Skeletal muscle tissue (tissue), 4 donors: ENCODE measurements around the gene ZNF93. TPM values are rescaled to one million over a fixed set of nuclear protein-coding genes. Genes with fewer than 3 reads are reported as not detected.
"Not testable (repeated sequence)": the region's sequence is repeated elsewhere in the genome, so short reads cannot be mapped to it uniquely, and the experiment has no call there.

Experiments
- H3K27ac ChIP-seq: one replicate; pipeline ENCODE4 v1.7.0; 2013; ENCODE audit warnings: mild to moderate bottlenecking, low read depth, low read length, inconsistent platforms
- H3K27me3 ChIP-seq, 3 donors: one replicate each; pipeline ENCODE4 v1.7.0; 2013; ENCODE audit warnings: low read length in 3 of 3; ENCODE audit not compliant: control insufficient read depth in 3 of 3, insufficient read depth in 3 of 3
- H3K36me3 ChIP-seq, 3 donors: one replicate each; pipeline ENCODE4 v1.7.0; 2013; ENCODE audit warnings: low read length in 3 of 3; ENCODE audit not compliant: control insufficient read depth in 3 of 3, insufficient read depth in 3 of 3
- H3K4me1 ChIP-seq, 3 donors: one replicate each; pipeline ENCODE4 v1.7.0; 2013; ENCODE audit warnings: low read length in 3 of 3, mild to moderate bottlenecking in 3 of 3; ENCODE audit not compliant: control insufficient read depth in 3 of 3, insufficient read depth in 3 of 3
- H3K4me3 ChIP-seq, 3 donors: one replicate each; pipeline ENCODE4 v1.7.0; 2013; ENCODE audit warnings: low read length in 3 of 3
- H3K9ac ChIP-seq, 3 donors: one replicate each; pipeline ENCODE4 v1.7.0; 2013; ENCODE audit warnings: low read length in 3 of 3, mild to moderate bottlenecking in 3 of 3, moderate library complexity in 2 of 3, low read depth in 1 of 3
- H3K9me3 ChIP-seq, 3 donors: one replicate each; pipeline ENCODE4 v1.7.0; 2013; ENCODE audit warnings: low read length in 3 of 3; ENCODE audit not compliant: control insufficient read depth in 3 of 3
- total RNA-seq: library from RNA; depleted of rRNA; stranded (reverse); fragments of >200 nt; gene quantifications from one replicate; pipeline ENCODE4 v1.2.3, GENCODE V29; 2014
- donor health status: Osteomylitis.

Gene ZNF93
- total RNA-seq, 1 donor from 2014 or later, result 7.3 TPM

DNA sequence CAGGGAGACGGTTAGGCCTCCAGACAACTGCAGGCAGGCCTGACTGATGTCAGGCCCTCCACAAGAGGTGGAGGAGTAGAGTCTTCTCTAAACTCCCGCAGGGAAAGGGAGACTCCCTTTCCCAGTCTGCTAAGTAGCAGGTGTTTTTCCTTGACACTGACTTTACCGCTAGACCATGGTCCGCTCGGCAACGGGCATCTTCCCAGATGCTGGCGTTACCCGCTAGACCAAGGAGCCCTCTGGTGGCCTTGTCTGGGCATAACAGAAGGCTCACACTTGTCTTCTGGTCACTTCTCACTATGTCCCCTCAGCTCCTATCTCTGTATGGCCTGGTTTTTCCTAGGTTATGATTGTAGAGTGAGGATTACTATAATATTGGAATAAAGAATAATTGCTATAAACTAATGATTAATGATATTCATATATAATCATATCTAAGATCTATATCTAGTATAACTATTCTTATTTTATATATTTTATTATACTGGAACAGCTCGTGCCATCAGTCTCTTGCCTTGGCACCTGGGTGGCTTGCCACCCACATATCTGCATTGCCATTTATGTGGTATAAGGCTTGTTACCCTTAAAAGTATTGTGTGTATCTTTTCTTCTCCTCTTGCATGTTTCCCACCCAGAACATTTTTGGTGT lies 58.5 kb downstream of the ZNF93 start:
- not testable (repeated sequence) for H3K36me3 ChIP-seq, H3K27ac ChIP-seq, H3K27me3 ChIP-seq, H3K4me1 ChIP-seq, H3K4me3 ChIP-seq, H3K9me3 ChIP-seq, H3K9ac ChIP-seq

- peaks cover 0 to 5% (median 4%) of the 10 kb centered on the region in 3 donors for H3K9me3 ChIP-seq
- no peak overlapping the region for H3K4me3 ChIP-seq
- H3K27ac ChIP-seq, result no peak overlapping the region
- no peaks in the 10 kb centered on the region for H3K4me1 ChIP-seq
- H3K9ac ChIP-seq, result no peak overlapping the region
- no peaks in the 10 kb centered on the region for H3K27me3 ChIP-seq
- no peaks in the 10 kb centered on the region for H3K36me3 ChIP-seq
Measured at GRCh38 chr19:19964416-19964815, 63.7 kb downstream of the ZNF93 start.

- H3K27ac ChIP-seq, H3K9ac ChIP-seq, H3K9me3 ChIP-seq, H3K27me3 ChIP-seq, H3K36me3 ChIP-seq, H3K4me3 ChIP-seq, H3K4me1 ChIP-seq: not testable (repeated sequence)
Measured at GRCh38 chr19:19966126-19966525, 65.4 kb downstream of the ZNF93 start.

DNA sequence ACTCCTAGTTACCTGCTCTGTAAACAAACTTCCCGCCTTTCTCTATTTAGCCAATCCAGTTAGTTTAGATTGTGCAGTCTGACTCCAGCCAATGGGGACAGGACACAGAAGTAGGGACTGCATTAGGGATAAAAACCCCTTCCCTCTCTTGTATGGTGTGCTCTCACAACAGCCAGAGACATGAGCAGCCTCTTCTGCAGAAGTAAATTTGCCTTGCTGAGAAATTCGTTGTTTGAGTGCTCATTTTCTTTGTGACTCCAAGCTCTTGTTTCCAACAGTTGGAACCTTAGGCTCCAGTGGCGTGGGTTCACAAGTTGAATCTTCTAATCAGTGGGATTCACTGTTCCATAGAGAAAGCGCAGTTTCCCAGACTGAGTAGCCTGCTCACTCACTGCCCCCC lies 66.1 kb downstream of the ZNF93 start:
- Histone ChIP-seq H3K27ac (no peak overlapping the region), H3K36me3 (no peaks in the 10 kb centered on the region), H3K9ac (no peak overlapping the region), H3K9me3 (peaks cover 0 to 5% (median 4%) of the 10 kb centered on the region in 3 donors), H3K27me3 (no peaks in the 10 kb centered on the region), H3K4me3 (no peak overlapping the region), H3K4me1 (no peaks in the 10 kb centered on the region)

Other genes starting within 250 kb of the ZNF93 start
- gene ATP13A1, start 237.3 kb upstream of the ZNF93 start, total RNA-seq, result 23.0 TPM
- gene ZNF101, start 232.1 kb upstream of the ZNF93 start, total RNA-seq, result 4.7 TPM
- gene ZNF14, start 167.8 kb upstream of the ZNF93 start, total RNA-seq, result 6.8 TPM
- gene ZNF506, start 79.2 kb upstream of the ZNF93 start, total RNA-seq, result 20.9 TPM
- 7.3 TPM for gene ZNF253, start 35.1 kb upstream of the ZNF93 start, total RNA-seq
- gene ZNF682, start 138.6 kb downstream of the ZNF93 start, total RNA-seq, result 2.6 TPM
- 1.0 TPM for gene ZNF90, start 177.1 kb downstream of the ZNF93 start, total RNA-seq